OCI-LY1 (cell line): ENCODE results near the gene MYBPC3.
"Not testable (repeated sequence)": the region's sequence is repeated elsewhere in the genome, so short reads cannot be mapped to it uniquely, and the experiment has no call there.

ENCODE experiments used
- H2AFZ ChIP-seq: fragments of 200-600 bp; sonication (generic), shearing (Covaris generic); 2 replicates; pipeline ENCODE4 v1.6.0; 2014; ENCODE audit warnings: antibody characterized with exemption, mild to moderate bottlenecking, low read length
- H3F3A ChIP-seq: fragments of 200-600 bp; sonication (generic), shearing (Covaris generic); 2 replicates; pipeline ENCODE4 v1.6.0; 2014; ENCODE audit warnings: mild to moderate bottlenecking, antibody characterized with exemption, low read length, moderate library complexity; ENCODE audit not compliant: insufficient read depth
- H3K27ac ChIP-seq: fragments of 200-600 bp; sonication (generic); 2 replicates; pipeline ENCODE4 v1.5.1; 2014; ENCODE audit warnings: low read length, mixed run types, mild to moderate bottlenecking, low read depth; ENCODE audit not compliant: poor library complexity, severe bottlenecking
- H3K27me3 ChIP-seq: fragments of 200-600 bp; sonication (generic); 2 replicates; pipeline ENCODE4 v1.6.0; 2014; ENCODE audit warnings: antibody characterized with exemption, mild to moderate bottlenecking, low read length, moderate library complexity; ENCODE audit not compliant: insufficient read depth
- H3K36me3 ChIP-seq: fragments of 200-600 bp; sonication (generic); 2 replicates; pipeline ENCODE4 v1.6.1; 2014; ENCODE audit warnings: mild to moderate bottlenecking, antibody characterized with exemption, low read length, moderate library complexity, mixed read lengths; ENCODE audit not compliant: insufficient read depth
- H3K4me1 ChIP-seq: fragments of 200-600 bp; sonication (generic); 2 replicates; pipeline ENCODE4 v1.5.1; 2014; ENCODE audit warnings: mild to moderate bottlenecking, low read length, moderate library complexity; ENCODE audit not compliant: insufficient read depth, severe bottlenecking
- H3K4me2 ChIP-seq: fragments of 200-600 bp; sonication (generic), shearing (Covaris generic); 2 replicates; pipeline ENCODE4 v1.6.1; 2014; ENCODE audit warnings: low read length
- H3K4me3 ChIP-seq: fragments of 200-600 bp; sonication (generic); 2 replicates; pipeline ENCODE4 v1.5.1; 2014; ENCODE audit warnings: low read length, low read depth, mild to moderate bottlenecking, mixed read lengths; ENCODE audit not compliant: poor library complexity, severe bottlenecking
- H3K79me2 ChIP-seq: fragments of 200-600 bp; shearing (Covaris generic); 2 replicates; pipeline ENCODE4 v1.6.1; 2016; ENCODE audit warnings: mixed run types, low read length, mixed read lengths; ENCODE audit not compliant: insufficient read depth
- H3K9ac ChIP-seq: fragments of 200-600 bp; sonication (generic), shearing (Covaris generic); 2 replicates; pipeline ENCODE4 v1.6.1; 2014; ENCODE audit warnings: mild to moderate bottlenecking, low read length, mixed read lengths
- H3K9me2 ChIP-seq: fragments of 200-600 bp; sonication (generic), shearing (Covaris generic); 2 replicates; pipeline ENCODE4 v1.6.1; 2014; ENCODE audit warnings: low read depth, mild to moderate bottlenecking, low read length, mixed read lengths
- H3K9me3 ChIP-seq: fragments of 200-600 bp; shearing (Covaris generic); 2 replicates; pipeline ENCODE4 v1.6.1; 2014; ENCODE audit warnings: low read length, mixed read lengths
- H4K20me1 ChIP-seq: fragments of 200-600 bp; sonication (generic), shearing (Covaris generic); 2 replicates; pipeline ENCODE4 v1.6.0; 2016; ENCODE audit warnings: mild to moderate bottlenecking, low read length; ENCODE audit not compliant: insufficient read depth
- CTCF ChIP-seq: fragments of 200-600 bp; sonication (generic), shearing (Covaris generic); IDR thresholded peaks from 2 replicates; pipeline ENCODE4 v1.5.1; 2017; ENCODE audit warnings: mild to moderate bottlenecking, antibody characterized with exemption, low read length, moderate library complexity, mixed read lengths
- EZH2 ChIP-seq: fragments of 200-600 bp; sonication (generic), shearing (Covaris generic); IDR thresholded peaks from 2 replicates; pipeline ENCODE4 v1.8.0; 2017; ENCODE audit warnings: borderline replicate concordance, mixed run types, mild to moderate bottlenecking, antibody characterized with exemption, low read length, moderate library complexity, mixed read lengths

MYBPC3 gene

GRCh38 chr11:47336595-47336994, 15.9 kb downstream of the MYBPC3 start:
- H3K79me2 ChIP-seq: no peaks in the 10 kb centered on the region
- no peak overlapping the region for H3K9ac ChIP-seq
- no peaks in the 10 kb centered on the region for H3K9me3 ChIP-seq
- no peaks in the 10 kb centered on the region for H3K9me2 ChIP-seq
- H3K27ac ChIP-seq: no peak overlapping the region
- H3K4me3 ChIP-seq: no peak overlapping the region
- no peaks in the 10 kb centered on the region; the same call in 1 of the 2 replicates for H3K27me3 ChIP-seq
- TF ChIP-seq CTCF (no peak), EZH2 (no peak)
- no peak overlapping the region for H3K4me2 ChIP-seq
- H3K36me3 ChIP-seq: no peaks in the 10 kb centered on the region
- no peaks in the 10 kb centered on the region for H3K4me1 ChIP-seq
- no peak overlapping the region for H2AFZ ChIP-seq
- no peaks in the 10 kb centered on the region for H4K20me1 ChIP-seq
- no peaks in the 10 kb centered on the region for H3F3A ChIP-seq

- no peak overlapping the region for H3K9ac ChIP-seq
- no peak overlapping the region for H2AFZ ChIP-seq
- no peak overlapping the region for H3K27ac ChIP-seq
- no peaks in the 10 kb centered on the region for H3K79me2 ChIP-seq
- H3K4me3 ChIP-seq: no peak overlapping the region
- no peaks in the 10 kb centered on the region for H3K9me2 ChIP-seq
- H3K27me3 ChIP-seq: no peaks in the 10 kb centered on the region; the same call in 1 of the 2 replicates
- no peaks in the 10 kb centered on the region for H3F3A ChIP-seq
- H3K4me1 ChIP-seq: no peaks in the 10 kb centered on the region
- TF ChIP-seq CTCF: no peak
- TF ChIP-seq EZH2: no peak
- no peaks in the 10 kb centered on the region for H3K36me3 ChIP-seq
- no peak overlapping the region for H3K4me2 ChIP-seq
- H4K20me1 ChIP-seq: no peaks in the 10 kb centered on the region
- H3K9me3 ChIP-seq: no peaks in the 10 kb centered on the region
Observed at GRCh38 chr11:47335733-47336132, 16.8 kb downstream of the MYBPC3 start.

- not testable (repeated sequence) for H3K9ac ChIP-seq, H3K36me3 ChIP-seq, H3K4me2 ChIP-seq, H3K9me3 ChIP-seq, H3F3A ChIP-seq, H3K4me3 ChIP-seq, H3K27me3 ChIP-seq, H3K79me2 ChIP-seq, H2AFZ ChIP-seq, H4K20me1 ChIP-seq, H3K4me1 ChIP-seq, H3K9me2 ChIP-seq, H3K27ac ChIP-seq
Observed at GRCh38 chr11:47334699-47335411, 17.6 kb downstream of the MYBPC3 start.

GRCh38 chr11:47333886-47334443, 18.5 kb downstream of the MYBPC3 start:
- Histone ChIP-seq H3K9ac (no peak overlapping the region), H3K36me3 (peaks cover 10% of the 10 kb centered on the region; the same call in 1 of the 2 replicates), H3K4me2 (no peak overlapping the region), H3F3A (no peaks in the 10 kb centered on the region), H3K27me3 (no peaks in the 10 kb centered on the region; the same call in 1 of the 2 replicates), H3K27ac (no peak overlapping the region), H2AFZ (no peak overlapping the region), H3K79me2 (no peaks in the 10 kb centered on the region), H3K4me3 (no peak overlapping the region), H4K20me1 (no peaks in the 10 kb centered on the region), H3K9me2 (no peaks in the 10 kb centered on the region), H3K9me3 (no peaks in the 10 kb centered on the region), H3K4me1 (no peaks in the 10 kb centered on the region)
- TF ChIP-seq EZH2 (no peak), CTCF (no peak)
